ENCODE results near the gene BTBD17.
A peak's percentile ranks its signal among the peaks of the same experiment; 100 is the strongest.
"Not testable (repeated sequence)": the region's sequence is repeated elsewhere in the genome, so short reads cannot be mapped to it uniquely, and the experiment has no call there.

Gene BTBD17, protein sequence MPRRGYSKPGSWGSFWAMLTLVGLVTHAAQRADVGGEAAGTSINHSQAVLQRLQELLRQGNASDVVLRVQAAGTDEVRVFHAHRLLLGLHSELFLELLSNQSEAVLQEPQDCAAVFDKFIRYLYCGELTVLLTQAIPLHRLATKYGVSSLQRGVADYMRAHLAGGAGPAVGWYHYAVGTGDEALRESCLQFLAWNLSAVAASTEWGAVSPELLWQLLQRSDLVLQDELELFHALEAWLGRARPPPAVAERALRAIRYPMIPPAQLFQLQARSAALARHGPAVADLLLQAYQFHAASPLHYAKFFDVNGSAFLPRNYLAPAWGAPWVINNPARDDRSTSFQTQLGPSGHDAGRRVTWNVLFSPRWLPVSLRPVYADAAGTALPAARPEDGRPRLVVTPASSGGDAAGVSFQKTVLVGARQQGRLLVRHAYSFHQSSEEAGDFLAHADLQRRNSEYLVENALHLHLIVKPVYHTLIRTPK

GRCh38 chr17:74361230-74362068, at the start of gene BTBD17:
Gene BTBD17, minus strand, starts transcription at chr17:74361868. Its CDS starts 49 bp downstream, at chr17:74361819.
- DNase-seq, result no peak

DNA sequence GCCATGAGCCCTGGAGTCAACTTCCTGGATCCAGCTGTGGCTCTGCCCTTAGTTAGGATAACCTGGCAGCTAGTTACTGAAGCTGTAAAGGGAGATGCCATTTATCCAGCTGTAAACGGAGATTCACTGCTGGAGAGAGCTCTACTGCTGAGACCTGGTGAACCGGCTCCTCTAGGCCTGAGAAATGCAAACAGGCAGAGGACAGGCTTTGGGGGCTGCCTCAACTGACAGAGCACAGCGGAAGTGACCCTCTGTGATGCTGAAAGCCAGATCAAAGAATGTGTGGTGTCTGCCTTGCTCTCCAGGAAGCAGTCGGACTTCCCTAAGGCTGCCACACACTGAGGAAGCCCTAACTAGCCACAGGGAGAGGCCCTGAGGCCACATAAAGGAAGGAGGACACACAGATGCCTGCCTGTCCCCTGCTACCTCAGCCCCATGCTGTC, 48.4 kb upstream of the BTBD17 start:
- no peak for DNase-seq

- DNase-seq, result no peak
These were observed 47.1 kb upstream of the BTBD17 start for GRCh38 chr17:74408815-74409214.

- peak; percentile 63 for DNase-seq
These were observed 46.6 kb upstream of the BTBD17 start for GRCh38 chr17:74408262-74408661.

DNA sequence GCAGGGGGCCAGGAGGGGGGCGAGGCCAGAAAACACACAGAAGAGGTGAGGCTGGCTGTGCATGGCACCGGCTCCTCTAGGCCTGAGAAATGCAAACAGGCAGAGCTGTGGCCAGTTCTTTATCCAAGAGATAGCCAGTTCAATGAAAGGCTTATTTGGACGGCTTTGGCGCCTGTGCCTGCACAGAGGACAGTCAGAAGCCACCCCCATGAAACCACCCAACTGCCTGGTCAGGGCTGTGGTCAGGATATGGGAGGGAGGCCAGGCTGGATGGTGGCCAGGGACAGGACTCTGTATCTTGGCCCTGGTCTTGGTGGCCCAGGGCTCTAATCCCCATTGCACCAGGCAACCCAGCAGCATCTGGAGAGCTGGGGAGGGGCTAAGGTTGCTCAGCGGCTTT, 45.7 kb upstream of the BTBD17 start:
- DNase-seq, result no peak

- not testable (repeated sequence) for DNase-seq
These were observed 43.6 kb upstream of the BTBD17 start for GRCh38 chr17:74405311-74405710.

- no peak for DNase-seq
These were observed 43.1 kb upstream of the BTBD17 start for GRCh38 chr17:74404789-74405188.

- DNase-seq, result no peak
These were observed 42.5 kb upstream of the BTBD17 start for GRCh38 chr17:74404218-74404617.

GRCh38 chr17:74403512-74404137, 42.0 kb upstream of the BTBD17 start:
- DNase-seq, result no peak

DNA sequence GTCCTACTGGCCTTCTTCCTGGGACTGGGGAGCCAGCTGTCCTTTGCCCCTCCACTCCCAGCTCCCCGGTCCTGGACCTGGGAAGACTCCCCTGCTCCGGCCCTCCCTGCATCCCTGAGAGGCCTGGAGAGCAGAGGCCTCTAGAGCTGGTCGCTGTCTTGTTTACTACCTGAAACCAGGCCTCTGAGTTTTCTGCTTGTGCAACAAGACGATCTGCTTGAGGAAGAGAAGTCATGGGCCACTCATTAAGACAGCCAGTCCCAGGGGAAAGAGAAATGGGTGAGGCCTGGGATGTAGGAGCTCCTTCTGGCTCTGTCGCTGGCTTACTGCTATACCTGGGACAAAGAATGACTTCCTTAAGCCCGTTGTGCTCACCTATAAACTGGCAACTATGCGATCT, 40.4 kb upstream of the BTBD17 start:
- DNase-seq, result no peak

DNA sequence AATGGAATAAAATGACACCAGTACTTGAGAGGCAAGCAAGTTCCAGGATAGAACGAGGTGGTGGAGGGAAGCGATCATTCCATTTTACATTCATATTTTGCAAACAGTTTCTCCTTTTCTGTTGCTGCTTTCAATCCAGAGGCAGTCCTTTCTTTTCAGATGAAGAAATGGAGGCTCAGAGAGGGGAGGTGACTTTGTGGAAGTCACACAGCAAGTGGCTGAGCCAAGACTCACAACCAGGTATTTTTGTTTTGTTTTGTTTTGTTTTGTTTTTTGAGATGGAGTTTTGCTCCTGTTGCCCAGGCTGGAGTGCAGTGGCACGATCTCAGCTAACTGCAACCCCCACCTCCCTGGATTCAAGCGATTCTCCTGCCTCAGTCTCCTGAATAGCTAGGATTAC, 34.9 kb upstream of the BTBD17 start:
- no peak for DNase-seq

GRCh38 chr17:74394977-74395376, 33.3 kb upstream of the BTBD17 start:
- no peak for DNase-seq

DNA sequence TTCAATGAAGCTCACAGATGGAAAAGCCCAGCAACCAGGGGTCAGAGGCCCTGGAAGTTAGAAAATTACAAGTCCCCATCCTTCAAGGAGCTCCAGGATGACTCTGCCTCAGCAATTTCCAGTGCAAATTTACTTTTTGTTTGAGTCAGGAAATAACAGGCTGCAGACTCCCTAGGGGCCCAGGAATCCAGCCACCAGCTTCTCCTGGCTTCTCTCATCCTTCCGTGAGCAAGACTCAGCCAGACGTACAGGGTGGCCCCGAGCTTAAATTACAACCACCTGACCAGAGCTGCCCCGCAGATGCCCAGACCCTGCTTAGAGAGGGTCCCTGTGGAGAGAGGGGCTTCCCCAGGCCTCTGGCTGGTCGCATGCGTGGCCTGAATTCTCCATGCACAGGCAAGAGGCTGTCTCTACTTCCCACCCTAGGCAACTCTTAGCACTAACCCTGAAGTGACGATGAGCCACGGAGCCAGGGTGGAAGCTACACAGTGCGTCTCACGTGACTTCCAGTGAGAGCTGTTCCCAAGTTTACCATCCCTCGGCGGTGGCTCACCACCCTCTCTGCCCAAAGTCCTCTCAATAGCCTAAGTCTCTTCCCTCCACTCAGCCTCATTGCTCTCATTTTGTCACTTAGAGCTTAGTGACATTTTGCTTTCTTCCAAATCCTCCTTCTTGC, 32.7 kb upstream of the BTBD17 start:
- no peak for DNase-seq

GRCh38 chr17:74393346-74393942, 31.8 kb upstream of the BTBD17 start:
- DNase-seq, result no peak

- DNase-seq, result no peak
These were observed 31.2 kb upstream of the BTBD17 start for GRCh38 chr17:74392848-74393247.

DNA sequence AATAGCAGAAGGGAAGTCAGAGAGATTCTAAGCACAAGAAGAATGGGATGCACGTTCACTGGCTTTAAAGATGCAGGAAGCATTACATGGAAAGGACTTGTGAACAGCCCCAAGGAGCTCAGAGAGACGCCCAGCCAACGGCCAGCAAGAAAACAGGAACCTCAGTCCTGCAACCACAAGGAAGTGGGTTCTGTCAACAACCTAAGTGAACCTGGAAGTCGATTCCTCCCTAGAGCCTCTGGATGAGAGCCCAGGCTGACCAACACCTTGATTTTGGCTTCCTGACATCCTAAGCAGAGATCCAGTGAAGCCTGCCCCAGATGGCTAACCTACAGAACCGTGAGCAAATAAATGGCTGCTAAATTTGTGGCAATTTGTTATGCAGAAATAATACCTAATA, 30.1 kb upstream of the BTBD17 start:
- DNase-seq, result peak; percentile 64

- DNase-seq, result no peak
These were observed 29.3 kb upstream of the BTBD17 start for GRCh38 chr17:74390680-74391653.

DNA sequence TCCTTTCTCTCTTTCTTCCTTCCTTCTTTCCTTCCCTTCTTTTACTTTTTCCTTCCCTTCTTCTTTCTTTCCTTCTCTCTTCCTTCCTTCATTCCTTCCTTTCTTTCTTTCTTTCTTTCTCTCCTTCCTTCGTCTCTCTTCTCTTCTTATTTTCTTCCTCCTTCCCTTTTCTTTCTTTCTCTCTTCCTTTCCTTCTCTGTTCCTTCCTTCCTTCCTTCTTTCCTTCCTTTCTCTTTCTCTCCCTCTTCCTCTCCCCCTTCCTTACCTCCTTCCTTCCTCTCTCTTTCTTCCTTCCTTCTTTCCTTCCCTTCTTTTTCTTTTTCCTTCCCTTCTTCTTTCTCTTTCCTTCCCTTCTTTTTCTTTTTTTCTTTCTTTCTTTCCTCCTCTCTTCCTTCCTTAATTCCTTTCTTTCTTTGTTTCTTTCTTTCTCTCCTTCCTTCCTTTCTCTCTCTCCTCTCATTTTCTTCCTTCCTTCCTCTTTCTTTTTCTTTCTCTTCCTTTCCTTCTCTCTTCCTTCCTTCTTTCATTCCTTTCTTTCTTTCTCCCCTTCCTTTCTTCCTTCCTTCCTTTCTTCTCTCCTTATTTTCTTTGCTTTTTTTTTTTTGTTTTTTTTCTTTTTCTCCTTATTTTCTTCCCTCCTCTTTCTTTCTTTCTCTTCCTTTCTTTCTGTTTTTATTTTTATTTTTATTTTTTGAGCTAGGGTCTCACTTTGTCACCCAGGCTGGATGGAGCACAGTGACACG, 28.4 kb upstream of the BTBD17 start:
- DNase-seq, result no peak

DNA sequence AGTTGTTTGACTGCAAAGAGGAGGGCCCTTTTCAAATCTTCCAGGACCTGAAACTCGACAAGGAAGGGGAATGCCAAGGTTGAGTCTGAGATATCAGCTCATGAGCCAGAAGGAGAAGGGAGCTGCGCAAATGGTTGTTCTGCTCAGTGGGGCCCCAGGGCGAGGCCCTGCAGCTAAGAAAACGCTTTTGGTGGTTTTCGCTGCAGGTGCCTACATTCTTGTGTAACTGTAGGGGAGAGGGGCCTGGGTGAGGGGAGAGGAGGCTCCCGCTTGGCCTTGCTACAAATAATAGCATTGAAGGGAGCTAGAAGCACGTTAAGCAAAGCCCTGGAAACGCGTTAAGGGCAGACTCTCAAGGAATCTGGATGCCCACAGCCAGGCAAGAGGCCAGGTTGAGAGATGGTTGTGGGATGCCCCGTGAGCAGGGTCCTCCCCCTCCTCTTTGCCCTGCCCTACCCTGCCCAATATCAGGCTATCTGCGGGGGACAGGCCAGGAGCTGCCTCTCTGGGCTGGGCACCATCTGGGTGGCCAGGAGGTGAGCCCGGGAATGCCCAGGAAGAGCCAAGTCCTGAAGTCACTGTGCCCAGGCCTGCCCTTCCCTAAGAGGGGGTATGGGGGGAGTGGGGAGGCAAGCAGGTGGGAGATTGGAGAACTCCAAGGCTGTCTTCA, 27.6 kb upstream of the BTBD17 start:
- no peak for DNase-seq

Measured in MV-4-11 (cell line).